Gastroesophageal sphincter (tissue), 4 donors: ENCODE data around the gene RNF208. TPM values are rescaled to one million over a fixed set of nuclear protein-coding genes. Genes with fewer than 3 reads are reported as not detected.
"Not testable (repeated sequence)": the region's sequence is repeated elsewhere in the genome, so short reads cannot be mapped to it uniquely, and the experiment has no call there.

Experiments
- ATAC-seq: fragments of 150-250 bp; one replicate; pipeline ENCODE4 v1.9.1; 2016; ENCODE audit warnings: mild to moderate bottlenecking, moderate library complexity
- H3K27ac ChIP-seq, 4 donors: fragments of 200-600 bp; sonication (generic) in 3 of 4; 1 replicate in 3 of 4; 2 replicates in 1 of 4; pipeline ENCODE4 v1.5.1; 2016 to 2019
- H3K27me3 ChIP-seq: fragments of 200-600 bp; sonication (generic); one replicate; pipeline ENCODE4 v1.5.1; 2019
- H3K36me3 ChIP-seq, 2 donors: fragments of 200-600 bp; sonication (generic); one replicate each; pipeline ENCODE4 v1.5.1; 2019; ENCODE audit warnings: control low read depth in 1 of 2
- H3K4me1 ChIP-seq, 3 donors: fragments of 200-600 bp; sonication (generic); 1 replicate in 2 of 3; 2 replicates in 1 of 3; pipeline ENCODE4 v1.5.1; 2016 to 2019; ENCODE audit warnings: control low read depth in 2 of 3
- H3K4me3 ChIP-seq, 2 donors: fragments of 200-600 bp; sonication (generic); one replicate each; pipeline ENCODE4 v1.5.1; 2019; ENCODE audit warnings: mild to moderate bottlenecking in 1 of 2, moderate library complexity in 1 of 2
- H3K9me3 ChIP-seq, 3 donors: fragments of 200-600 bp; sonication (generic); one replicate each; pipeline ENCODE4 v1.5.1; 2017 to 2019; ENCODE audit warnings: control low read depth in 2 of 3
- EP300 ChIP-seq: sonication (generic); formaldehyde crosslinking; IDR thresholded peaks from one replicate; pipeline ENCODE4 v1.6.1; 2017; ENCODE audit warnings: antibody characterized with exemption, mild to moderate bottlenecking
- POLR2A ChIP-seq, 2 donors: fragments of 450-650 bp; IDR thresholded peaks; one replicate each; pipeline ENCODE4 v1.6.1; 2017; ENCODE audit warnings: antibody characterized with exemption in 2 of 2, mild to moderate bottlenecking in 2 of 2, moderate library complexity in 1 of 2
- POLR2AphosphoS5 ChIP-seq: sonication (generic); formaldehyde crosslinking; IDR thresholded peaks from one replicate; pipeline ENCODE4 v1.6.1; 2017; ENCODE audit warnings: antibody characterized with exemption
- WGBS, 2 donors: methylation state at CpG; one replicate each; pipeline ENCODE4 v1.1.5; 2018; ENCODE audit warnings: low coverage in 1 of 2; 5-methylcytosine and 5-hydroxymethylcytosine counted together
- total RNA-seq, 4 donors: library from RNA; depleted of rRNA; stranded (reverse); fragments of >200 nt; gene quantifications; one replicate each; pipeline ENCODE4 v1.1.0, GENCODE V29; 2016
- TF ChIP-seq, protein P1 (sequence below), 4 experiments: fragments of 200-600 bp in 2 of 4; fragments of 450-650 bp in 2 of 4; sonication (generic) in 1 of 4; IDR thresholded peaks; one replicate each; pipeline ENCODE4 v1.5.1; 2017 to 2019; ENCODE audit warnings: antibody characterized with exemption in 4 of 4, mild to moderate bottlenecking in 2 of 4, moderate library complexity in 2 of 4

RNF208 gene
- total RNA-seq, 4 donors from 2014 or later: 1.6 to 5.3 (median 3.1) TPM; not detected in 1

DNA sequence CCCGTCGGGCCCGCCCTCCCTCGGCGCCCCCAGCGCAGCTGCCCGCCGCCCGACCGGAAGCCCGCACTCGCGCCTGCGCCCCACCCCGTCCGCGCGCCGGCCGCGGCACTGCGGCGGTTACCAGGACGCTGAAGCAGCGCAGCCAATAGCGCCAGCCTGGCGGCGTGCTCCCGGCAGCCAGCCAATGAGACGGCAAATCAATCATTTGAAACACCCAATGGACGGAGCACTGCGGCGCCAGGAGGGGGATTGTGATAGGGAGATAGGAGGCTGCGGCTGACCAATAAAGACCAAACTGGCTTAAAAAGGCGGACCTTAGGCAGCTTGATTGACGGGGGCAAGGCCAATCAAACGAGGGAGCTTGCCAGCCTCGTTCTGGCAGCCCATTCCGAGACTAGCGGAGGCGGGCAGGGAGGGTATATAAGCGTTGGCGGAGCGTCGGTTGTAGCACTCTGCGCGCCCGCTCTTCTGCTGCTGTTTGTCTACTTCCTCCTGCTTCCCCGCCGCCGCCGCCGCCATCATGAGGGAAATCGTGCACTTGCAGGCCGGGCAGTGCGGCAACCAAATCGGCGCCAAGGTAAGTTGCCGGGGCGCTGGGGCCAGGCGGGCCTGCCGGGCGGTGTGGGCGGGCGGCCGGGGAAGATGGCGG lies 18.9 kb upstream of the RNF208 start, which contains the start of gene TUBB4B:
TSS of gene TUBB4B (plus strand) at position 447 of the 649 bp plus-strand sequence. CDS start at position 521, 74 bp downstream.
- peaks cover 0 to 81% (median 43%) of the 10 kb centered on the region in 3 donors for H3K4me1 ChIP-seq

DNA sequence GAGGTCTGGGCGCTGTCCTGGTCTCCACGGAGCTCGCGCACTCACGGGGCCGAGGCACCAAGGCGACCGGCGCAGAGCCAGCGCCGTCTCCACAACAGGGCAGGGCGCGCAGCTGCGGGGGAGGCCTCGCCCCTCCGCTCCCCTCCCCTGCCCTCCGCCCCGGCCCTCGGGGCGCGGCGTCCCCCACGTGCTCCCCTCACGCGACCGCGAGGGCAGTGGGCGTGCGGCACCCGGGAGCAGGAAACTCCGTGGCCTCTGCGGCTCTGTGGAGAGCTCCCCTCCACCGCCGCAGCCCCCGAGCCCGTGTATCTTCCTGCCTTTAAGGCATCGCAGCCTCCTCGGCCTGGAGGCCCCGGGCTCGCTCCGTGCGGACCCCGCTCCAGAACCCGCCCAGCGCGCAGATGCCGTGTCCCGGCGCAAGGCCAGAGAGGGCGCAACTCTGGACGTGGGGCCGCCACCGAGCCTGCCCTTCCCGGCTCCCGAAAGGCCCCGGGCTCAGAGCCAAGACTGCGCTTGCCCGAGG lies 18.3 kb upstream of the RNF208 start:
- Histone ChIP-seq H3K27me3 (no peaks in the 10 kb centered on the region), H3K36me3 (peaks cover 0 to 22% of the 10 kb centered on the region in 2 donors), H3K9me3 (no peaks in the 10 kb centered on the region), H3K4me3 (peak overlapping the region; percentile 67 to 82), H3K4me1 (peaks cover 0 to 87% (median 47%) of the 10 kb centered on the region in 3 donors), H3K27ac (peak overlapping the region; percentile 77 to 99 (median 96))
- no CpG with 5 or more reads among the region's 58 CpGs for WGBS, 2 donors
- peak; percentile 12 for TF ChIP-seq POLR2AphosphoS5
- TF ChIP-seq, protein P1, sequence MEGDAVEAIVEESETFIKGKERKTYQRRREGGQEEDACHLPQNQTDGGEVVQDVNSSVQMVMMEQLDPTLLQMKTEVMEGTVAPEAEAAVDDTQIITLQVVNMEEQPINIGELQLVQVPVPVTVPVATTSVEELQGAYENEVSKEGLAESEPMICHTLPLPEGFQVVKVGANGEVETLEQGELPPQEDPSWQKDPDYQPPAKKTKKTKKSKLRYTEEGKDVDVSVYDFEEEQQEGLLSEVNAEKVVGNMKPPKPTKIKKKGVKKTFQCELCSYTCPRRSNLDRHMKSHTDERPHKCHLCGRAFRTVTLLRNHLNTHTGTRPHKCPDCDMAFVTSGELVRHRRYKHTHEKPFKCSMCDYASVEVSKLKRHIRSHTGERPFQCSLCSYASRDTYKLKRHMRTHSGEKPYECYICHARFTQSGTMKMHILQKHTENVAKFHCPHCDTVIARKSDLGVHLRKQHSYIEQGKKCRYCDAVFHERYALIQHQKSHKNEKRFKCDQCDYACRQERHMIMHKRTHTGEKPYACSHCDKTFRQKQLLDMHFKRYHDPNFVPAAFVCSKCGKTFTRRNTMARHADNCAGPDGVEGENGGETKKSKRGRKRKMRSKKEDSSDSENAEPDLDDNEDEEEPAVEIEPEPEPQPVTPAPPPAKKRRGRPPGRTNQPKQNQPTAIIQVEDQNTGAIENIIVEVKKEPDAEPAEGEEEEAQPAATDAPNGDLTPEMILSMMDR (IDR thresholded peaks at IDR 0.05): peak in 1 of 4 experiments; percentile 18
- TF ChIP-seq POLR2A (IDR thresholded peaks at IDR 0.05): peak; percentile 29 to 53
- no peak for TF ChIP-seq EP300
- peak; percentile 34 for ATAC-seq

More for the DNA sequence above, 18.9 kb upstream of the RNF208 start, which contains the start of gene TUBB4B:
- Histone ChIP-seq H3K4me3 (peak within 1 kb of the TSS; percentile 67 to 82), H3K36me3 (peaks cover 0 to 22% of the 10 kb centered on the region in 2 donors), H3K27ac (peak within 1 kb of the TSS; percentile 77 to 99 (median 97)), H3K27me3 (no peaks in the 10 kb centered on the region), H3K9me3 (no peaks in the 10 kb centered on the region)
- 0% methylated on average over 15 of the region's 67 CpGs; no CpG with 5 or more reads in 1 of the 2 donors for WGBS, 2 donors
- TF ChIP-seq POLR2A (IDR thresholded peaks at IDR 0.05) (peak; percentile 100), EP300 (no peak), POLR2AphosphoS5 (peak; percentile 100)
- TF ChIP-seq, protein P1 (IDR thresholded peaks at IDR 0.05): peak in 2 of 4 experiments; percentile 11 to 22
- ATAC-seq: peak; percentile 94

DNA sequence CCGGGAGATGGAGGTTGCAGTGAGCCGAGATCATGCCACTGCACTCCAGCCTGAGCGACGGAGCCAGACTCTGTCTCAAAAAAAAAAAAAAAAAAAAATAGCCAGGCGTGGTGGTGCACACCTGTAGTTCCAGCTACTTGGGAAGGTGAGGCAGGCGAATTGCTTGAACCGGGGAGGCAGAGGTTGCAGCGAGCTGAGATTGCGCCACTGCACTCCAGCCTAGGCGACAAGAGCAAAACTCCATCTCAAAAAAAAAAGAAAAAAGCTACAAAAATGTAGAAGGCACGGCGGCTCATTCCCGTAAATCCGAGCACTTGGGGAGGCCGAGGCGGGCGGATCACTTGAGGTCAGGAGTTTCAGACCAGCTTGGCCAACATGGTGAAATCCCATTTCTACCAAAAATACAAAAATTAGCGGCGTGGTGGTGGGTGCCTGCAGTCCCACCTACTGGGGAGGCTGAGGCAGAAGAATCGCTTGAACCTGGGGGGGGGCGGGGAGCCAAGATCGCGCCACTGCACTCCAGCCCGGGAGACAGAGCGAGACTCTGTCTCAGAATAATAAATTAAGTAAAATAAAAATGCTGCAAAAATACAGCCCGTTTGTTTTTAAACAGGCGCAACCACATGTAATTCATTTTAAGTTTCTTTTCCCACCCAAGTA lies 17.6 kb upstream of the RNF208 start:
- H3K4me3 ChIP-seq: peak overlapping the region; percentile 67 to 82
- WGBS, 2 donors: 23 to 38% methylated on average over 18 to 19 of the region's 27 CpGs
- H3K27me3 ChIP-seq, H3K9me3 ChIP-seq, ATAC-seq: not testable (repeated sequence)
- H3K4me1 ChIP-seq: peaks cover 0 to 85% (median 47%) of the 10 kb centered on the region in 3 donors
- peak overlapping the region; percentile 77 to 99 (median 96) for H3K27ac ChIP-seq
- H3K36me3 ChIP-seq: peaks cover 0 to 22% of the 10 kb centered on the region in 2 donors

DNA sequence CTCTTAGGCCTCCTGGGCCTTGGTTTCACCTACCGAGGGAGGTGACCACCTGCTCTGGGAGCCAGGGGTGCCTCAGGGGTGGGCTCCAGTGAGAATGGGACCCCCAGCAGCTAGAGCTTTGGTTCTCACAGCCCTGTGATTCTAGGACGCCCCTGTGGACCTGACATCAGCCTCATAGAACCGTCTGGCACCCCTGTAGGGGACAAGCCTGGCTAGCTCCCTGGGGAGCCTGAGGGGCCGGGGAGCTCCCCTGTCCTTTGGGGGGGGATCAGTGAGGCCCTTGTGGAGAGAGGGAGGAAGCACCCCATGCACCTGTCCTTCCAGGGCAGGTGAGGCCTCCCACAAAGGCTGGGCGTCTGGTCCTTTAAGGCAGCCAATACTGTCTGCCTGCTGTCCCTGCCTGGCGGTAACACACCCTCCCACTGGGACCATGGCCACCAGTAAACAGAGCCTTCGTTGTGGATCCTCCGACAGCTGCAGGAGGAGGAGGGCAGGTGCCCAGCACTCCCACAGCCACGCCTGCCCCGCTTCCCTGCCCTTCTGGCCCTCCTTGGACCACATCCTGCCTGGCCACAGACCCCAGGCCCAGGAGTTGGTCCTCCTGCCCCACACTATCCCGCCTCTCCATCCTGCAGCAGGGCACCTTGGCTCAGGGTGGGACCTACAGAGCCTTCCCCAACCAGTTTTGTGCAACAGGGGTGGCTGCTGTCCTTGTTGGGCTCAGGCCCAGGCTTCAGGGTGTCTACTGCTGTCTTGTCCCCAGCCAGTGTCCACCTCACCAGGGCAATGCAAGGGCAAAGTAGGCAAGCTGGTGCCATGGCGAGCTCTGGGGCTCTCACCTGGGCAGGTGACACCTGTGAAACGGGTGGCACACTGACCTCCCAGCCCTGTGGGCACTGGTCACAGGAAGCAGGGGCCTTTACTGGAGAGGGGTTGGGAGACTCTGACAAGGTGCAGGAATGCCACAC lies 16.0 kb upstream of the RNF208 start:
- H3K4me3 ChIP-seq: no peak overlapping the region
- peaks cover 0 to 68% (median 40%) of the 10 kb centered on the region in 3 donors for H3K4me1 ChIP-seq
- WGBS, 2 donors: no CpG with 5 or more reads among the region's 13 CpGs
- peak overlapping the region in 2 of 4 donors; percentile 6 to 11 for H3K27ac ChIP-seq
- peaks cover 0 to 12% of the 10 kb centered on the region in 2 donors for H3K36me3 ChIP-seq
- TF ChIP-seq EP300: no peak
- TF ChIP-seq, protein P1 (IDR thresholded peaks at IDR 0.05): no peak
- no peak for TF ChIP-seq POLR2AphosphoS5
- no peak for TF ChIP-seq POLR2A (IDR thresholded peaks at IDR 0.05)
- no peak for ATAC-seq
- peaks cover 19% of the 10 kb centered on the region for H3K27me3 ChIP-seq
- no peaks in the 10 kb centered on the region for H3K9me3 ChIP-seq
